H9 (cell line): ENCODE results near the gene CCNY. TPM values are rescaled to one million over a fixed set of nuclear protein-coding genes. Genes with fewer than 3 reads are reported as not detected.

ENCODE experiments used
- DNase-seq: peaks from one replicate; pipeline ENCODE4 v3.0.0-alpha.2; 2017
- H2AFZ ChIP-seq: one replicate; pipeline ENCODE4 v1.6.1; 2013; ENCODE audit warnings: mild to moderate bottlenecking, low read length, control low read depth, moderate library complexity
- H2AK5ac ChIP-seq: 2 replicates; pipeline ENCODE4 v1.6.1; 2013; ENCODE audit warnings: low read length, control low read depth, mixed read lengths; ENCODE audit not compliant: insufficient read length
- H2BK120ac ChIP-seq: one replicate; pipeline ENCODE4 v1.6.1; 2013; ENCODE audit warnings: low read depth, mild to moderate bottlenecking, low read length, control low read depth, inconsistent platforms; ENCODE audit not compliant: poor library complexity, severe bottlenecking
- H2BK12ac ChIP-seq: 2 replicates; pipeline ENCODE4 v1.6.1; 2013; ENCODE audit warnings: low read length, control low read depth, mixed read lengths, low read depth; ENCODE audit not compliant: insufficient read length
- H2BK15ac ChIP-seq: 2 replicates; pipeline ENCODE4 v1.6.1; 2013; ENCODE audit warnings: low read depth, low read length, control low read depth
- H2BK20ac ChIP-seq: one replicate; pipeline ENCODE4 v1.6.1; 2013; ENCODE audit warnings: low read depth, mild to moderate bottlenecking, low read length, control low read depth, inconsistent platforms; ENCODE audit not compliant: poor library complexity, severe bottlenecking
- H2BK5ac ChIP-seq: 2 replicates; pipeline ENCODE4 v1.6.1; 2013; ENCODE audit warnings: low read length, control low read depth, mixed read lengths; ENCODE audit not compliant: insufficient read length
- H3K14ac ChIP-seq: 2 replicates; pipeline ENCODE4 v1.6.1; 2013; ENCODE audit warnings: low read length, control low read depth; ENCODE audit not compliant: insufficient read depth
- H3K18ac ChIP-seq: 2 replicates; pipeline ENCODE4 v1.6.1; 2013; ENCODE audit warnings: low read depth, mild to moderate bottlenecking, mixed read lengths, low read length, control low read depth; ENCODE audit not compliant: insufficient read length
- H3K23ac ChIP-seq: 2 replicates; pipeline ENCODE4 v1.6.1; 2013; ENCODE audit warnings: low read length, control low read depth, mixed read lengths, low read depth; ENCODE audit not compliant: insufficient read length
- H3K23me2 ChIP-seq: 2 replicates; pipeline ENCODE4 v1.6.1; 2013; ENCODE audit warnings: low read depth, mild to moderate bottlenecking, mixed read lengths, low read length, control low read depth; ENCODE audit not compliant: insufficient read length, poor library complexity, severe bottlenecking
- H3K27ac ChIP-seq: 2 replicates; pipeline ENCODE4 v1.5.1; 2013; ENCODE audit warnings: low read length, control low read depth, mixed read lengths, low read depth; ENCODE audit not compliant: insufficient read length
- H3K27me3 ChIP-seq: 2 replicates; pipeline ENCODE4 v1.6.1; 2013; ENCODE audit warnings: low read length, control low read depth, inconsistent platforms; ENCODE audit not compliant: insufficient read depth
- H3K4ac ChIP-seq: 2 replicates; pipeline ENCODE4 v1.6.1; 2013; ENCODE audit warnings: low read depth, mild to moderate bottlenecking, control low read depth, inconsistent platforms, low read length, moderate library complexity
- H3K4me1 ChIP-seq: 2 replicates; pipeline ENCODE4 v1.6.1; 2013; ENCODE audit warnings: low read length, control low read depth, inconsistent platforms; ENCODE audit not compliant: insufficient read depth
- H3K4me2 ChIP-seq: 2 replicates; pipeline ENCODE4 v1.6.1; 2013; ENCODE audit warnings: low read length, control low read depth, mixed read lengths; ENCODE audit not compliant: insufficient read length, insufficient read depth
- H3K56ac ChIP-seq: 2 replicates; pipeline ENCODE4 v1.6.1; 2013; ENCODE audit warnings: low read depth, mild to moderate bottlenecking, mixed read lengths, low read length, control low read depth; ENCODE audit not compliant: insufficient read length
- H3K79me1 ChIP-seq: 2 replicates; pipeline ENCODE4 v1.6.1; 2013; ENCODE audit warnings: low read depth, mild to moderate bottlenecking, moderate library complexity, low read length, control low read depth, inconsistent platforms; ENCODE audit not compliant: insufficient read depth, poor library complexity, severe bottlenecking
- H3K79me2 ChIP-seq: 2 replicates; pipeline ENCODE4 v1.6.1; 2013; ENCODE audit warnings: low read length, control low read depth, inconsistent platforms; ENCODE audit not compliant: insufficient read depth
- H3K9ac ChIP-seq: 2 replicates; pipeline ENCODE4 v1.6.1; 2013; ENCODE audit warnings: low read length, control low read depth, mixed read lengths; ENCODE audit not compliant: insufficient read length; ENCODE audit errors: extremely low read depth
- H3K9me3 ChIP-seq: one replicate; pipeline ENCODE4 v1.6.1; 2013; ENCODE audit warnings: low read depth, low read length, inconsistent platforms; ENCODE audit not compliant: control insufficient read depth
- H3T11ph ChIP-seq: one replicate; pipeline ENCODE4 v1.6.1; 2013; ENCODE audit warnings: mild to moderate bottlenecking, low read length, control low read depth, inconsistent platforms
- H4K20me1 ChIP-seq: one replicate; pipeline ENCODE4 v1.6.1; 2013; ENCODE audit not compliant: control insufficient read depth, insufficient read length, insufficient read depth
- H4K5ac ChIP-seq: 2 replicates; pipeline ENCODE4 v1.6.1; 2013; ENCODE audit warnings: low read depth, mild to moderate bottlenecking, mixed read lengths, low read length, control low read depth; ENCODE audit not compliant: insufficient read length
- H4K8ac ChIP-seq: replicated peaks from 2 replicates; pipeline ENCODE4 v1.6.1; 2013; ENCODE audit warnings: low read length, control low read depth, mixed read lengths, low read depth; ENCODE audit not compliant: insufficient read length
- H4K91ac ChIP-seq: 2 replicates; pipeline ENCODE4 v1.6.1; 2013; ENCODE audit warnings: low read depth, mild to moderate bottlenecking, moderate library complexity, mixed read lengths, low read length, control low read depth; ENCODE audit not compliant: insufficient read length
- H3K27ac Mint-ChIP-seq, 3 experiments: 2 replicates in 2 of 3; 3 replicates in 1 of 3; pipeline ENCODE4 v1.8.0; 2020 to 2021; ENCODE audit warnings: mixed read lengths in 3 of 3, mild to moderate bottlenecking in 1 of 3, moderate library complexity in 1 of 3
- H3K27me3 Mint-ChIP-seq: 2 replicates; pipeline ENCODE4 v1.8.0; 2021; ENCODE audit warnings: low read depth, mild to moderate bottlenecking, moderate library complexity, mixed read lengths
- H3K36me3 Mint-ChIP-seq, 3 experiments: 2 replicates in 2 of 3; 3 replicates in 1 of 3; pipeline ENCODE4 v1.8.0; 2020 to 2021; ENCODE audit warnings: low read depth in 3 of 3, mixed read lengths in 3 of 3; ENCODE audit not compliant: insufficient read depth in 1 of 3
- H3K4me1 Mint-ChIP-seq, 2 experiments: 2 replicates each; pipeline ENCODE4 v1.8.0; 2020; ENCODE audit warnings: mixed read lengths in 2 of 2
- H3K4me3 Mint-ChIP-seq, 2 experiments: 2 replicates in 1 of 2; 3 replicates in 1 of 2; pipeline ENCODE4 v1.8.0; 2020 to 2021; ENCODE audit warnings: mild to moderate bottlenecking in 2 of 2, mixed read lengths in 2 of 2, moderate library complexity in 1 of 2
- H3K9me3 Mint-ChIP-seq, 2 experiments: 2 replicates in 1 of 2; 3 replicates in 1 of 2; pipeline ENCODE4 v1.8.0; 2020; ENCODE audit warnings: mild to moderate bottlenecking in 2 of 2, mixed read lengths in 2 of 2, moderate library complexity in 1 of 2
- WGBS: extraction: QIAGEN DNeasy Blood & Tissue Kit; methylation state at CpG from one replicate; pipeline ENCODE4 v1.1.7; 2013; ENCODE audit warnings: missing lambda C conversion rate, low lambda C conversion rate, mixed read lengths; ENCODE audit not compliant: insufficient read length; ENCODE audit errors: extremely low coverage; 5-methylcytosine and 5-hydroxymethylcytosine counted together
- total RNA-seq: library from RNA; stranded (reverse); gene quantifications from 2 replicates; pipeline ENCODE4 v1.2.1, GENCODE V29; 2021
- TF ChIP-seq, protein P1 (sequence below): fragments of 200-600 bp; sonication (generic); conservative IDR thresholded peaks from 3 replicates; pipeline ENCODE4 v1.8.0; 2021; ENCODE audit warnings: antibody characterized with exemption, mild to moderate bottlenecking

Gene CCNY
- total RNA-seq, 1 experiment from 2014 or later = 62.1 TPM

DNA sequence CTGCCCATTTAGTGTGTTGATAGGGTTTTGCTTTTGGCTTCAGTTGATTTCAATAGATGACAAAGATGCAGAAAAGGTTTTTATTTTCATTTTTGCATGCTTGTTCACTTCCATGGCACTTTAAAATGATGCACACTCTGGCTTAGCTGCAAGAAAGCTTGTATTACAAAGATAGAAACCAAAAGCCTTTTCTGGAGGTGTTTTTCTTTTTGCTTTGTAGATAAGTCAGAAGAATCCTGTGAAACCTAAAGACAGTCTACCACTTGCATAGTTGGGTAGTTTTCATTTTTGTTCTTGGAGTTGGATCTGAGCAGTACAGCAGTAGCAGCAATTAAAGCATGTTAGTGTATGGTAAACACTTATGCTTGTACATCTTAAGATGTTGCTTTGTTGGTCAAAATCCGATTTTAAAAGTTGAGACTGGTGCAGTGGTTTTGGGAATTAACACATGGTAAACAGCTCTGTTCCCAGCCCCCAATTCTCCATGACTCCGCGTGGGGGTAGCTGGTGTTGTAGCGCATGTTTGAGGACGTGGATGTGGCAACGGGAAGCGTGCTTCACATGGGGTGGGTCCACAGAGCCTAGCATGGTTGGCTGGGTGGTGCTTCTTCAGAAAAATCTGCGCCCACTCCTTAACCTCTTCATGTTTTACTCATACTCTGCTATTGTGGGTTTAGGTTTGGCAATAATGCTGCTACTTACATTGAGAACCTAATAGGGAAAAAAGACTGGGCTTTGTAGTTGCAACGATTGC lies 19.8 kb downstream of the CCNY start:
- no peak overlapping the region for H4K5ac ChIP-seq
- H3T11ph ChIP-seq = no peak overlapping the region
- no CpG with 5 or more reads among the region's 9 CpGs for WGBS
- peaks cover 8% of the 10 kb centered on the region; the same call in 1 of the 2 replicates for H3K79me2 ChIP-seq
- H2BK120ac ChIP-seq = no peak overlapping the region
- TF ChIP-seq, protein P1, sequence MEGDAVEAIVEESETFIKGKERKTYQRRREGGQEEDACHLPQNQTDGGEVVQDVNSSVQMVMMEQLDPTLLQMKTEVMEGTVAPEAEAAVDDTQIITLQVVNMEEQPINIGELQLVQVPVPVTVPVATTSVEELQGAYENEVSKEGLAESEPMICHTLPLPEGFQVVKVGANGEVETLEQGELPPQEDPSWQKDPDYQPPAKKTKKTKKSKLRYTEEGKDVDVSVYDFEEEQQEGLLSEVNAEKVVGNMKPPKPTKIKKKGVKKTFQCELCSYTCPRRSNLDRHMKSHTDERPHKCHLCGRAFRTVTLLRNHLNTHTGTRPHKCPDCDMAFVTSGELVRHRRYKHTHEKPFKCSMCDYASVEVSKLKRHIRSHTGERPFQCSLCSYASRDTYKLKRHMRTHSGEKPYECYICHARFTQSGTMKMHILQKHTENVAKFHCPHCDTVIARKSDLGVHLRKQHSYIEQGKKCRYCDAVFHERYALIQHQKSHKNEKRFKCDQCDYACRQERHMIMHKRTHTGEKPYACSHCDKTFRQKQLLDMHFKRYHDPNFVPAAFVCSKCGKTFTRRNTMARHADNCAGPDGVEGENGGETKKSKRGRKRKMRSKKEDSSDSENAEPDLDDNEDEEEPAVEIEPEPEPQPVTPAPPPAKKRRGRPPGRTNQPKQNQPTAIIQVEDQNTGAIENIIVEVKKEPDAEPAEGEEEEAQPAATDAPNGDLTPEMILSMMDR = no peak
- peaks cover 14% of the 10 kb centered on the region for H3K79me1 ChIP-seq
- H3K23me2 ChIP-seq = no peaks in the 10 kb centered on the region
- H4K91ac ChIP-seq = no peak overlapping the region
- H2AFZ ChIP-seq = no peak overlapping the region
- H3K18ac ChIP-seq = no peak overlapping the region
- H4K8ac ChIP-seq = no peak overlapping the region
- Mint-ChIP-seq H3K36me3 (no peaks in the 10 kb centered on the region), H3K4me3 (no peak overlapping the region), H3K27me3 (no peaks in the 10 kb centered on the region), H3K27ac (no peak overlapping the region), H3K4me1 (peaks cover 18 to 24% of the 10 kb centered on the region in 2 experiments), H3K9me3 (no peaks in the 10 kb centered on the region)
- H3K23ac ChIP-seq = no peak overlapping the region
- H2BK5ac ChIP-seq = no peak overlapping the region
- H3K27ac ChIP-seq = no peak overlapping the region
- H2AK5ac ChIP-seq = no peak overlapping the region
- H3K14ac ChIP-seq = no peak overlapping the region
- H3K9ac ChIP-seq = no peak overlapping the region
- peaks cover 3% of the 10 kb centered on the region; the same call in 1 of the 2 replicates for H3K4me1 ChIP-seq
- no peaks in the 10 kb centered on the region for H3K9me3 ChIP-seq
- no peak overlapping the region for H2BK12ac ChIP-seq
- DNase-seq = no peak
- H3K56ac ChIP-seq = no peak overlapping the region
- no peaks in the 10 kb centered on the region for H3K27me3 ChIP-seq
- no peak overlapping the region for H3K4ac ChIP-seq
- no peak overlapping the region for H3K4me2 ChIP-seq
- H4K20me1 ChIP-seq = no peaks in the 10 kb centered on the region
- no peak overlapping the region for H2BK20ac ChIP-seq
- no peak overlapping the region for H2BK15ac ChIP-seq
